ENCODE measurements around the gene CHPF2. TPM values are rescaled to one million over a fixed set of nuclear protein-coding genes. Genes with fewer than 3 reads are reported as not detected.

The CHPF2 gene
- total and polyA plus RNA-seq, 2 experiments from 2014 or later: 4.8 to 26.1 TPM

DNA sequence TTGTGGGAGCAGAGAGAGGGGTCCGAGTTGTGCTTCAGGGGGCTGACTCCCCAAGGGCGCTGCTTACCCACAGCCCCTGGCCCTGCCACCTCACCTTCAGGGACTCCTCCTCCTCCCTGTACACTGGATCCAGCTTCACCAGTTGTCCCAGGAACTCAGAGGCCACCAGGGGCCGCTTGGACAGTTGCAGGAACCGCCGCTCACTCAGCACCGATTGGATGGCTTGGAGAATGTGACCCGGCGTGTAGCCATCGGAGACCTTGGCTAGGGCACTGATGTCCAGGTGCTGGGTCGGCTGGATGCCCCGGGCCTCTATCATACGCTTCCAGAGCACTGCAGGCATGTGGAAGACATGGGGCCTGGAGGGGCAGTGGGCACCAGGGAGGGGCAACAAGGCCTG, 40.7 kb upstream of the CHPF2 start:
- no peak overlapping the region for H3K4me3 ChIP-seq
- H3K36me3 ChIP-seq (ENCODE audit: insufficient read depth): no peaks in the 10 kb centered on the region
- Mint-ChIP-seq H3K4me3 (no peak overlapping the region), H3K9me3 (no peaks in the 10 kb centered on the region), H3K27ac (no peak overlapping the region), H3K4me1 (no peaks in the 10 kb centered on the region), H3K27me3 (ENCODE audit: insufficient read depth, low read depth, poor library complexity) (peaks cover 3% of the 10 kb centered on the region), H3K36me3 (ENCODE audit: low read depth) (no peaks in the 10 kb centered on the region)
- TF ChIP-seq, protein P1, sequence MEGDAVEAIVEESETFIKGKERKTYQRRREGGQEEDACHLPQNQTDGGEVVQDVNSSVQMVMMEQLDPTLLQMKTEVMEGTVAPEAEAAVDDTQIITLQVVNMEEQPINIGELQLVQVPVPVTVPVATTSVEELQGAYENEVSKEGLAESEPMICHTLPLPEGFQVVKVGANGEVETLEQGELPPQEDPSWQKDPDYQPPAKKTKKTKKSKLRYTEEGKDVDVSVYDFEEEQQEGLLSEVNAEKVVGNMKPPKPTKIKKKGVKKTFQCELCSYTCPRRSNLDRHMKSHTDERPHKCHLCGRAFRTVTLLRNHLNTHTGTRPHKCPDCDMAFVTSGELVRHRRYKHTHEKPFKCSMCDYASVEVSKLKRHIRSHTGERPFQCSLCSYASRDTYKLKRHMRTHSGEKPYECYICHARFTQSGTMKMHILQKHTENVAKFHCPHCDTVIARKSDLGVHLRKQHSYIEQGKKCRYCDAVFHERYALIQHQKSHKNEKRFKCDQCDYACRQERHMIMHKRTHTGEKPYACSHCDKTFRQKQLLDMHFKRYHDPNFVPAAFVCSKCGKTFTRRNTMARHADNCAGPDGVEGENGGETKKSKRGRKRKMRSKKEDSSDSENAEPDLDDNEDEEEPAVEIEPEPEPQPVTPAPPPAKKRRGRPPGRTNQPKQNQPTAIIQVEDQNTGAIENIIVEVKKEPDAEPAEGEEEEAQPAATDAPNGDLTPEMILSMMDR (conservative IDR thresholded peaks at IDR 0.05; ENCODE audit: low read depth in 2 of 2): 0 out of 4 replicates have a peak, but pooled peaks of 1 of the 2 experiments have one; percentile 7
- TF ChIP-seq ZNF331 (CRISPR knock-in tag; IDR thresholded peaks at IDR 0.05; ENCODE audit: low read depth) (no peak), EZH2 (IDR thresholded peaks at IDR 0.05; ENCODE audit: low read depth, unreplicated experiment) (no peak), ZNF114 (CRISPR knock-in tag; IDR thresholded peaks at IDR 0.05) (no peak), POLR2AphosphoS5 (IDR thresholded peaks at IDR 0.05; ENCODE audit: low read depth) (no peak), EZH2phosphoT487 (IDR thresholded peaks at IDR 0.05; ENCODE audit: unreplicated experiment) (no peak)
- TF ChIP-seq, protein P2, sequence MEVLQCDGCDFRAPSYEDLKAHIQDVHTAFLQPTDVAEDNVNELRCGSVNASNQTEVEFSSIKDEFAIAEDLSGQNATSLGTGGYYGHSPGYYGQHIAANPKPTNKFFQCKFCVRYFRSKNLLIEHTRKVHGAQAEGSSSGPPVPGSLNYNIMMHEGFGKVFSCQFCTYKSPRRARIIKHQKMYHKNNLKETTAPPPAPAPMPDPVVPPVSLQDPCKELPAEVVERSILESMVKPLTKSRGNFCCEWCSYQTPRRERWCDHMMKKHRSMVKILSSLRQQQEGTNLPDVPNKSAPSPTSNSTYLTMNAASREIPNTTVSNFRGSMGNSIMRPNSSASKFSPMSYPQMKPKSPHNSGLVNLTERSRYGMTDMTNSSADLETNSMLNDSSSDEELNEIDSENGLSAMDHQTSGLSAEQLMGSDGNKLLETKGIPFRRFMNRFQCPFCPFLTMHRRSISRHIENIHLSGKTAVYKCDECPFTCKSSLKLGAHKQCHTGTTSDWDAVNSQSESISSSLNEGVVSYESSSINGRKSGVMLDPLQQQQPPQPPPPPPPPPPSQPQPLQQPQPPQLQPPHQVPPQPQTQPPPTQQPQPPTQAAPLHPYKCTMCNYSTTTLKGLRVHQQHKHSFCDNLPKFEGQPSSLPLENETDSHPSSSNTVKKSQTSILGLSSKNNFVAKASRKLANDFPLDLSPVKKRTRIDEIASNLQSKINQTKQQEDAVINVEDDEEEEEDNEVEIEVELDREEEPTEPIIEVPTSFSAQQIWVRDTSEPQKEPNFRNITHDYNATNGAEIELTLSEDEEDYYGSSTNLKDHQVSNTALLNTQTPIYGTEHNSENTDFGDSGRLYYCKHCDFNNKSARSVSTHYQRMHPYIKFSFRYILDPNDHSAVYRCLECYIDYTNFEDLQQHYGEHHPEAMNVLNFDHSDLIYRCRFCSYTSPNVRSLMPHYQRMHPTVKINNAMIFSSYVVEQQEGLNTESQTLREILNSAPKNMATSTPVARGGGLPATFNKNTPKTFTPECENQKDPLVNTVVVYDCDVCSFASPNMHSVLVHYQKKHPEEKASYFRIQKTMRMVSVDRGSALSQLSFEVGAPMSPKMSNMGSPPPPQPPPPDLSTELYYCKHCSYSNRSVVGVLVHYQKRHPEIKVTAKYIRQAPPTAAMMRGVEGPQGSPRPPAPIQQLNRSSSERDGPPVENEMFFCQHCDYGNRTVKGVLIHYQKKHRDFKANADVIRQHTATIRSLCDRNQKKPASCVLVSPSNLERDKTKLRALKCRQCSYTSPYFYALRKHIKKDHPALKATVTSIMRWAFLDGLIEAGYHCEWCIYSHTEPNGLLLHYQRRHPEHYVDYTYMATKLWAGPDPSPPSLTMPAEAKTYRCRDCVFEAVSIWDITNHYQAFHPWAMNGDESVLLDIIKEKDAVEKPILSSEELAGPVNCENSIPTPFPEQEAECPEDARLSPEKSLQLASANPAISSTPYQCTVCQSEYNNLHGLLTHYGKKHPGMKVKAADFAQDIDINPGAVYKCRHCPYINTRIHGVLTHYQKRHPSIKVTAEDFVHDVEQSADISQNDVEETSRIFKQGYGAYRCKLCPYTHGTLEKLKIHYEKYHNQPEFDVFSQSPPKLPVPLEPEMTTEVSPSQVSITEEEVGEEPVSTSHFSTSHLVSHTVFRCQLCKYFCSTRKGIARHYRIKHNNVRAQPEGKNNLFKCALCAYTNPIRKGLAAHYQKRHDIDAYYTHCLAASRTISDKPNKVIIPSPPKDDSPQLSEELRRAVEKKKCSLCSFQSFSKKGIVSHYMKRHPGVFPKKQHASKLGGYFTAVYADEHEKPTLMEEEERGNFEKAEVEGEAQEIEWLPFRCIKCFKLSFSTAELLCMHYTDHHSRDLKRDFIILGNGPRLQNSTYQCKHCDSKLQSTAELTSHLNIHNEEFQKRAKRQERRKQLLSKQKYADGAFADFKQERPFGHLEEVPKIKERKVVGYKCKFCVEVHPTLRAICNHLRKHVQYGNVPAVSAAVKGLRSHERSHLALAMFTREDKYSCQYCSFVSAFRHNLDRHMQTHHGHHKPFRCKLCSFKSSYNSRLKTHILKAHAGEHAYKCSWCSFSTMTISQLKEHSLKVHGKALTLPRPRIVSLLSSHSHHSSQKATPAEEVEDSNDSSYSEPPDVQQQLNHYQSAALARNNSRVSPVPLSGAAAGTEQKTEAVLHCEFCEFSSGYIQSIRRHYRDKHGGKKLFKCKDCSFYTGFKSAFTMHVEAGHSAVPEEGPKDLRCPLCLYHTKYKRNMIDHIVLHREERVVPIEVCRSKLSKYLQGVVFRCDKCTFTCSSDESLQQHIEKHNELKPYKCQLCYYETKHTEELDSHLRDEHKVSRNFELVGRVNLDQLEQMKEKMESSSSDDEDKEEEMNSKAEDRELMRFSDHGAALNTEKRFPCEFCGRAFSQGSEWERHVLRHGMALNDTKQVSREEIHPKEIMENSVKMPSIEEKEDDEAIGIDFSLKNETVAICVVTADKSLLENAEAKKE (CRISPR knock-in tag; IDR thresholded peaks at IDR 0.05): no peak
- TF ChIP-seq, protein P3, sequence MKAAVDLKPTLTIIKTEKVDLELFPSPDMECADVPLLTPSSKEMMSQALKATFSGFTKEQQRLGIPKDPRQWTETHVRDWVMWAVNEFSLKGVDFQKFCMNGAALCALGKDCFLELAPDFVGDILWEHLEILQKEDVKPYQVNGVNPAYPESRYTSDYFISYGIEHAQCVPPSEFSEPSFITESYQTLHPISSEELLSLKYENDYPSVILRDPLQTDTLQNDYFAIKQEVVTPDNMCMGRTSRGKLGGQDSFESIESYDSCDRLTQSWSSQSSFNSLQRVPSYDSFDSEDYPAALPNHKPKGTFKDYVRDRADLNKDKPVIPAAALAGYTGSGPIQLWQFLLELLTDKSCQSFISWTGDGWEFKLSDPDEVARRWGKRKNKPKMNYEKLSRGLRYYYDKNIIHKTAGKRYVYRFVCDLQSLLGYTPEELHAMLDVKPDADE (IDR thresholded peaks at IDR 0.05): no peak
- peak; percentile 10; the same call in 1 of the 3 replicates for ATAC-seq
- no peak overlapping the region for H3K4me2 ChIP-seq
- no peak overlapping the region for H2AFZ ChIP-seq
- peaks cover 2% of the 10 kb centered on the region; the same call in 1 of the 2 replicates for H3K4me1 ChIP-seq (ENCODE audit: insufficient read depth)
- DNase-seq (ENCODE audit: low spot score): no peak
- no peaks in the 10 kb centered on the region for H4K20me1 ChIP-seq (replicated peaks; ENCODE audit: insufficient read depth)
- H3K9me2 ChIP-seq (ENCODE audit: insufficient read depth): no peaks in the 10 kb centered on the region
- H3F3A ChIP-seq (replicated peaks; ENCODE audit: low read depth): no peaks in the 10 kb centered on the region
- no peaks in the 10 kb centered on the region for H3K27me3 ChIP-seq (ENCODE audit: insufficient read depth)
- no peaks in the 10 kb centered on the region for H3K79me2 ChIP-seq (replicated peaks; ENCODE audit: insufficient read depth)
- H3K27ac ChIP-seq (ENCODE audit: low read depth): no peak overlapping the region

Data from GM23338 (cell line).